A673 (cell line): Measurements from ENCODE around the gene AGMO. TPM values are rescaled to one million over a fixed set of nuclear protein-coding genes. Genes with fewer than 3 reads are reported as not detected.

Experiments used
- BruUV-seq: library from RNA; stranded (reverse); fragments of 400-500 nt; replicated peaks from 2 replicates; lab custom pipeline; 2021; lab: Mats Ljungman, UMichigan
- CTCF ChIA-PET: fragments of 300-600 bp; sonication (Branson Sonifier 250); formaldehyde crosslinking; loops from one replicate; lab custom pipeline; 2022; ENCODE audit warnings: antibody characterized with exemption; lab: Charles Lee
- POLR2A ChIA-PET: fragments of 300-600 bp; sonication (Branson Sonifier 250); formaldehyde crosslinking; loops from one replicate; lab custom pipeline; 2022; ENCODE audit warnings: antibody characterized with exemption; ENCODE audit not compliant: low non-redundant PET; lab: Charles Lee
- DNase-seq: peaks from one replicate; pipeline ENCODE4 v3.0.0-alpha.2; 2015; ENCODE audit warnings: low spot score
- H3K27ac ChIP-seq: fragments of 200-600 bp; sonication (generic); 2 replicates; pipeline ENCODE4 v1.5.1; 2016; ENCODE audit warnings: mixed run types, low read depth, mild to moderate bottlenecking, mixed read lengths, antibody characterized with exemption, low read length; ENCODE audit not compliant: poor library complexity, severe bottlenecking
- H3K27me3 ChIP-seq: fragments of 200-600 bp; sonication (generic); replicated peaks from 2 replicates; pipeline ENCODE4 v1.6.1; 2017; ENCODE audit warnings: mixed run types, low read depth, mild to moderate bottlenecking, mixed read lengths, antibody characterized with exemption, low read length; ENCODE audit not compliant: insufficient read depth, poor library complexity
- H3K36me3 ChIP-seq: fragments of 200-600 bp; sonication (generic); 2 replicates; pipeline ENCODE4 v1.6.1; 2016; ENCODE audit warnings: mixed run types, mild to moderate bottlenecking, mixed read lengths, antibody characterized with exemption, low read length; ENCODE audit not compliant: insufficient read depth, poor library complexity, severe bottlenecking
- H3K4me1 ChIP-seq: fragments of 200-600 bp; sonication (generic); 2 replicates; pipeline ENCODE4 v1.6.1; 2017; ENCODE audit warnings: mixed run types, mild to moderate bottlenecking, mixed read lengths, antibody characterized with exemption, low read length; ENCODE audit not compliant: insufficient read depth, poor library complexity, severe bottlenecking
- H3K4me3 ChIP-seq: fragments of 200-600 bp; sonication (generic); 2 replicates; pipeline ENCODE4 v1.5.1; 2016; ENCODE audit warnings: low read depth, mixed run types, mild to moderate bottlenecking, mixed read lengths, low read length; ENCODE audit not compliant: poor library complexity, severe bottlenecking
- H3K9me3 ChIP-seq: fragments of 200-600 bp; sonication (generic); 2 replicates; pipeline ENCODE4 v1.6.1; 2016; ENCODE audit warnings: mixed run types, low read depth, mild to moderate bottlenecking, mixed read lengths, antibody characterized with exemption, low read length; ENCODE audit not compliant: poor library complexity, severe bottlenecking
- EZH2 ChIP-seq: fragments of 200-600 bp; sonication (generic); IDR thresholded peaks from 2 replicates; pipeline ENCODE4 v1.6.1; 2017; ENCODE audit warnings: borderline replicate concordance, low read depth, mild to moderate bottlenecking, mixed read lengths, antibody characterized with exemption, low read length; ENCODE audit not compliant: poor library complexity, severe bottlenecking
- intact Hi-C: fragments of 100-400 bp; cut with micrococcal nuclease; formaldehyde crosslinking; loops from one replicate; pipeline ENCODE4 v1.10.0; 2022; ENCODE audit not compliant: unreplicated experiment
- total RNA-seq: library from RNA; stranded (reverse); gene quantifications from 2 replicates; pipeline ENCODE4 v1.2.3, GENCODE V29; 2021
- TF ChIP-seq, protein P1 (sequence below): fragments of 300-800, 200-600 bp; sonication (generic); conservative IDR thresholded peaks from 2 replicates; pipeline ENCODE4 v1.5.1; 2017; ENCODE audit warnings: low read depth, mild to moderate bottlenecking, antibody characterized with exemption, low read length, moderate library complexity, mixed read lengths

The AGMO gene
- total RNA-seq, 1 experiment from 2014 or later: not detected

DNA sequence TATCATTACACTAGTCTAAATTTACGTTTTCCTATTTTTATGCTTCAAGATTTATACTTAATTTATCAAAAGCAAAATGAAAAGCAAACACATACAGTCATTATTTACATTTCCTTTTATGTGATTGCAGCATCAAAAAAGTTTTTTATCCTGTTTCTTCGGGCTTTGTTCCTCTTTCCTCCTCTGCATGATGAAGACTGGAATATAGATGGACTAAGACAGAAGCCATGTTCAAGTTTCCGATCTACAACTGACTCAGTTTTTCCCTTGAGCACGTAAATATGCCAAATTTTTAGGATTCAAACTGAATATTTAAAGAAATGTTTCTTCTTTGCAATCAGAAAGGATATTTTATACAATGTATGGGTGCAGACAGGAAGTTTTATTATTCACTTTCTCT, 385.7 kb downstream of the AGMO start:
- no peak overlapping the region for H3K4me3 ChIP-seq
- no peak for DNase-seq
- POLR2A ChIA-PET: no interaction called here
- CTCF ChIA-PET: no interaction called here
- H3K9me3 ChIP-seq: no peaks in the 10 kb centered on the region
- intact Hi-C loops: no loop called here
- H3K36me3 ChIP-seq: no peaks in the 10 kb centered on the region
- no peak for TF ChIP-seq EZH2
- TF ChIP-seq, protein P1, sequence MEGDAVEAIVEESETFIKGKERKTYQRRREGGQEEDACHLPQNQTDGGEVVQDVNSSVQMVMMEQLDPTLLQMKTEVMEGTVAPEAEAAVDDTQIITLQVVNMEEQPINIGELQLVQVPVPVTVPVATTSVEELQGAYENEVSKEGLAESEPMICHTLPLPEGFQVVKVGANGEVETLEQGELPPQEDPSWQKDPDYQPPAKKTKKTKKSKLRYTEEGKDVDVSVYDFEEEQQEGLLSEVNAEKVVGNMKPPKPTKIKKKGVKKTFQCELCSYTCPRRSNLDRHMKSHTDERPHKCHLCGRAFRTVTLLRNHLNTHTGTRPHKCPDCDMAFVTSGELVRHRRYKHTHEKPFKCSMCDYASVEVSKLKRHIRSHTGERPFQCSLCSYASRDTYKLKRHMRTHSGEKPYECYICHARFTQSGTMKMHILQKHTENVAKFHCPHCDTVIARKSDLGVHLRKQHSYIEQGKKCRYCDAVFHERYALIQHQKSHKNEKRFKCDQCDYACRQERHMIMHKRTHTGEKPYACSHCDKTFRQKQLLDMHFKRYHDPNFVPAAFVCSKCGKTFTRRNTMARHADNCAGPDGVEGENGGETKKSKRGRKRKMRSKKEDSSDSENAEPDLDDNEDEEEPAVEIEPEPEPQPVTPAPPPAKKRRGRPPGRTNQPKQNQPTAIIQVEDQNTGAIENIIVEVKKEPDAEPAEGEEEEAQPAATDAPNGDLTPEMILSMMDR: no peak
- no peaks in the 10 kb centered on the region for H3K4me1 ChIP-seq
- BruUV-seq: no TSS peak
- no peaks in the 10 kb centered on the region for H3K27me3 ChIP-seq
- H3K27ac ChIP-seq: no peak overlapping the region

DNA sequence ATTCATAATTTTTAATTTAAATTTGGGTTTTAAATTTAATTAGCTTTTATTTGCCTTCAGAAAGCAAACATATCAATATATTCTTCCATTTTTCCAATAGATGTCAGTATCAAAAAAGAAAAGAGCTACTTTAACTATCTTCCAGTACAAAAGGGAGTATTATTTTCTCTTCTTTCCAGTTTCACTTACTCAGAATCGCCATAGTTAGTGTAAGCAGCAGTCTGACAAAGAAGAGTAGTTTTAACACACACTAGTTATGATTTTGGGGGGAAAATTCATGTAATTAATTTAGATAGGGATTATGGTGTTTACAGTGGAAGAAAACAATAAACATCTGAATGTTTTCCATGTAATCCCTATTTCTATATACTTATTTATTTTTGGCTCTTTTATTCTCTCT, 386.7 kb downstream of the AGMO start:
- TF ChIP-seq EZH2: no peak
- TF ChIP-seq, protein P1: no peak
- DNase-seq: no peak
- ChIA-PET CTCF (no interaction called here), POLR2A (no interaction called here)
- intact Hi-C loops: no loop called here
- no peaks in the 10 kb centered on the region for H3K9me3 ChIP-seq
- no peak overlapping the region for H3K27ac ChIP-seq
- H3K4me3 ChIP-seq: no peak overlapping the region
- BruUV-seq: no TSS peak
- H3K4me1 ChIP-seq: no peaks in the 10 kb centered on the region
- H3K27me3 ChIP-seq: no peaks in the 10 kb centered on the region
- no peaks in the 10 kb centered on the region for H3K36me3 ChIP-seq

DNA sequence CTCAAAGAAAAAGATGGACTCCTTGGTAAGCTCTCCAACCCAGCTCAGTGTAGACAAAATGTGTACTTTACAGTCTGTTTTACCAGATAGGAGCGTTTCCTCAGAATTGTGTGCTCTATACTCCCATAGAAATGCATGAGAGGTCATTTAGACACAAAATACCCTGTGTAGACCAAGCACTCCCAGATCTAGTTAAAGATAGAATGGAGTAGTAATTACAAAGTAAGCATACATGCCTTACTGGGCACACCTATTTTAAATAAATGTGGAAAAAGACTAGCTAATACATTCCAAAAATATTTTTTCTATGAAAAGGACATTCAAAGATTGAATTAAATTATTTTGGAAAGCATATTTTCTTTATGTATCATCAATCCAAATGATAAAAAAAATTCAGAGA, 387.3 kb downstream of the AGMO start:
- H3K27ac ChIP-seq: no peak overlapping the region
- TF ChIP-seq, protein P1: no peak
- no peak for TF ChIP-seq EZH2
- DNase-seq: no peak
- no peaks in the 10 kb centered on the region for H3K27me3 ChIP-seq
- BruUV-seq: no TSS peak
- no peaks in the 10 kb centered on the region for H3K36me3 ChIP-seq
- no peak overlapping the region for H3K4me3 ChIP-seq
- no peaks in the 10 kb centered on the region for H3K4me1 ChIP-seq
- CTCF ChIA-PET: no interaction called here
- POLR2A ChIA-PET: no interaction called here
- no peaks in the 10 kb centered on the region for H3K9me3 ChIP-seq
- intact Hi-C loops: no loop called here
